M059J (cell line): Measurements from ENCODE around the gene SEC23A. TPM values are rescaled to one million over a fixed set of nuclear protein-coding genes. Genes with fewer than 3 reads are reported as not detected.

ENCODE experiments used
- DNase-seq: peaks from one replicate; pipeline ENCODE4 v3.0.0-alpha.2; 2012; ENCODE audit warnings: low read depth
- total RNA-seq: library from RNA; depleted of rRNA; stranded (reverse); fragments of >200 nt; shearing (Covaris generic); gene quantifications from 2 replicates; pipeline ENCODE4 v1.2.3, GENCODE V29; 2014; rRNA removed

Gene SEC23A
- total RNA-seq, 1 experiment from 2014 or later = 164 TPM

- DNase-seq = no peak
These were observed 111.7 kb downstream of the SEC23A start for GRCh38 chr14:38991299-38991698.

- DNase-seq = peak; percentile 39
These were observed 113.0 kb downstream of the SEC23A start for GRCh38 chr14:38989922-38990546.

- DNase-seq = no peak
These were observed 115.3 kb downstream of the SEC23A start for GRCh38 chr14:38987781-38988180.

- no peak for DNase-seq
These were observed 120.2 kb downstream of the SEC23A start for GRCh38 chr14:38982837-38983236.

- no peak for DNase-seq
These were observed 120.8 kb downstream of the SEC23A start for GRCh38 chr14:38982278-38982677.

Other genes with a start within 250 kb of the SEC23A start
- gene GEMIN2, start 11.1 kb upstream of the SEC23A start, total RNA-seq = 58.9 and 78.3 TPM in 2 replicates
- gene TRAPPC6B, start 67.1 kb upstream of the SEC23A start, total RNA-seq = 28.7 and 34.5 TPM in 2 replicates
- 20.2 and 23.6 TPM in 2 replicates for gene PNN, start 72.0 kb upstream of the SEC23A start, total RNA-seq
- 18.0 and 20.1 TPM in 2 replicates for gene MIA2, start 130.7 kb upstream of the SEC23A start, total RNA-seq